Parathyroid adenoma (tissue), 2 donors: ENCODE data around the gene SPTLC2.

ENCODE experiments used
- H2AFZ ChIP-seq: fragments of 300-600 bp; sonication (generic); one replicate; pipeline ENCODE4 v1.7.0; 2017; ENCODE audit warnings: antibody characterized with exemption, mild to moderate bottlenecking
- H3K27ac ChIP-seq: fragments of 300-600 bp; sonication (generic); one replicate; pipeline ENCODE4 v1.7.0; 2017
- H3K27me3 ChIP-seq: fragments of 300-600 bp; sonication (generic); one replicate; pipeline ENCODE4 v1.7.0; 2017; ENCODE audit warnings: low read length; ENCODE audit not compliant: control insufficient read depth, insufficient read depth
- H3K36me3 ChIP-seq: fragments of 300-600 bp; sonication (generic); one replicate; pipeline ENCODE4 v1.7.0; 2017; ENCODE audit warnings: low read length; ENCODE audit not compliant: control insufficient read depth, insufficient read depth
- H3K4me1 ChIP-seq: fragments of 300-600 bp; sonication (generic); one replicate; pipeline ENCODE4 v1.7.0; 2017; ENCODE audit warnings: control low read depth
- H3K4me2 ChIP-seq: fragments of 300-600 bp; sonication (generic); one replicate; pipeline ENCODE4 v1.7.0; 2017; ENCODE audit warnings: low read length
- H3K4me3 ChIP-seq: fragments of 300-600 bp; sonication (generic); one replicate; pipeline ENCODE4 v1.7.0; 2017; ENCODE audit warnings: low read depth, low read length
- H3K79me2 ChIP-seq: fragments of 300-600 bp; sonication (generic); one replicate; pipeline ENCODE4 v1.7.0; 2017; ENCODE audit warnings: control low read depth
- H3K9ac ChIP-seq: fragments of 300-600 bp; sonication (generic); one replicate; pipeline ENCODE4 v1.7.0; 2017; ENCODE audit warnings: mild to moderate bottlenecking
- H3K9me3 ChIP-seq: fragments of 300-600 bp; sonication (generic); one replicate; pipeline ENCODE4 v1.7.0; 2017; ENCODE audit warnings: low read length; ENCODE audit not compliant: control insufficient read depth
- CTCF ChIP-seq: fragments of 300-600 bp; sonication (generic); IDR thresholded peaks from one replicate; pipeline ENCODE4 v1.7.0; 2017; ENCODE audit warnings: antibody characterized with exemption, mild to moderate bottlenecking
- donor health status: primary hyperparathyroidism.

The SPTLC2 gene

GRCh38 chr14:77570706-77571268 is 45.6 kb downstream of the SPTLC2 start:
- TF ChIP-seq CTCF, result no peak
- Histone ChIP-seq H3K4me1 (no peaks in the 10 kb centered on the region), H3K4me3 (no peak overlapping the region), H2AFZ (no peak overlapping the region), H3K36me3 (no peaks in the 10 kb centered on the region), H3K4me2 (no peak overlapping the region), H3K27me3 (no peaks in the 10 kb centered on the region), H3K9ac (no peak overlapping the region), H3K79me2 (no peaks in the 10 kb centered on the region), H3K9me3 (no peaks in the 10 kb centered on the region), H3K27ac (no peak overlapping the region)

GRCh38 chr14:77565994-77566305 is 50.5 kb downstream of the SPTLC2 start:
- Histone ChIP-seq H3K79me2 (no peaks in the 10 kb centered on the region), H2AFZ (no peak overlapping the region), H3K4me3 (no peak overlapping the region), H3K9me3 (no peaks in the 10 kb centered on the region), H3K9ac (no peak overlapping the region), H3K4me1 (no peaks in the 10 kb centered on the region), H3K27me3 (no peaks in the 10 kb centered on the region), H3K36me3 (no peaks in the 10 kb centered on the region), H3K27ac (no peak overlapping the region), H3K4me2 (no peak overlapping the region)
- TF ChIP-seq CTCF, result no peak

- H3K27ac ChIP-seq, result no peak overlapping the region
- H3K27me3 ChIP-seq, result no peaks in the 10 kb centered on the region
- H3K79me2 ChIP-seq, result no peaks in the 10 kb centered on the region
- TF ChIP-seq CTCF, result no peak
- no peak overlapping the region for H3K4me2 ChIP-seq
- H3K4me3 ChIP-seq, result no peak overlapping the region
- no peak overlapping the region for H3K9ac ChIP-seq
- H3K9me3 ChIP-seq, result no peaks in the 10 kb centered on the region
- no peaks in the 10 kb centered on the region for H3K4me1 ChIP-seq
- H3K36me3 ChIP-seq, result no peaks in the 10 kb centered on the region
- H2AFZ ChIP-seq, result no peak overlapping the region
Observed at GRCh38 chr14:77565289-77565993, 51.0 kb downstream of the SPTLC2 start.

- H3K4me1 ChIP-seq, result no peaks in the 10 kb centered on the region
- H3K27me3 ChIP-seq, result no peaks in the 10 kb centered on the region
- H3K4me2 ChIP-seq, result no peak overlapping the region
- no peaks in the 10 kb centered on the region for H3K9me3 ChIP-seq
- no peak overlapping the region for H3K27ac ChIP-seq
- H3K4me3 ChIP-seq, result no peak overlapping the region
- no peak overlapping the region for H3K9ac ChIP-seq
- H2AFZ ChIP-seq, result no peak overlapping the region
- no peak for TF ChIP-seq CTCF
- H3K36me3 ChIP-seq, result no peaks in the 10 kb centered on the region
- no peaks in the 10 kb centered on the region for H3K79me2 ChIP-seq
Observed at GRCh38 chr14:77562681-77563080, 53.8 kb downstream of the SPTLC2 start.

GRCh38 chr14:77561881-77562280 is 54.6 kb downstream of the SPTLC2 start:
- Histone ChIP-seq H3K9ac (no peak overlapping the region), H3K4me3 (no peak overlapping the region), H3K27me3 (no peaks in the 10 kb centered on the region), H3K27ac (no peak overlapping the region), H3K4me2 (no peak overlapping the region), H3K79me2 (no peaks in the 10 kb centered on the region), H3K36me3 (no peaks in the 10 kb centered on the region), H3K4me1 (no peaks in the 10 kb centered on the region), H2AFZ (no peak overlapping the region), H3K9me3 (no peaks in the 10 kb centered on the region)
- TF ChIP-seq CTCF, result no peak
